Measurements from ENCODE around the gene ACSM6.

Gene ACSM6

DNA sequence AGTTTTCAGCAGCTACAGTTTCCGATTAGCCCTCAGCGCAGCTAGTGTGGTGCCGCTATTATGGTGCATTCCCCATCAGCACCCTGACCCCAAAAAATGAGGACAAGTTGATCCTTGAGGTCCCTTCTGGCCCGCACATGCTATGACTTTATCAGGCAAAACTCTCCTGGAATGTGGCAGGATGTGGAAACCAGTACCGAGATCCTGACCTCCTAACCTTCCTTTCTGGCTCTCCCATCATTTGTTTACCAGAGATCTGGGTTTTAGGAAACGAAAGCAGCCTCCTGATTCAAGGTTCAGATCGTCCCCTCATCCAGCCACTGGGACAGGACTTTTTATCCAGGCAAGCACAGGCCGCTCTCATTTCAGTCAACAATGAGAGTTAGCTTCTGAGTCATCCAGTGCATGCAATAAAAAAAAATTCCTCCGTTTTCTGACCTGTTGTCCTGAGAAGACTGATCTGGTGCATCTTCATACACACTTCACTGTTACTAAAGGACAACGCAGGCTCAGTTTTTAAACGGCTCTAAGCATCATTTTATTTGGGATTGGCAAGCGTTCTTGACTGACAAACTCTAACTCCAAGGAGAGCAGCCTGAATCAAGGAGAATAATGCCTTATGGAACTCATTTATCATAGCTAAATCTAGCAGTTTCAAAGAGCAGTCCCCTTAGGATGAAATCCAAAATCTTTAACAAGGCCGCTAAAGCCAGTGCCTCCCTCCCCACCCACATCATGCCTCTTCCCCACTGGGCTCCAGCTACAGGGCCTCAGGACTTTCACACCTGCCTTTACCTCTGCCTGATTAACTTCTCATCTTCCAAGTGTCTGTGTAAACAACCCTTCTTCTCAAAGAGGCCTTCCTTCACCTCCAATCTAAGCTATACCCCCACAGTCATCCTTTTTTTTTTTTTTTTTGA is 79.6 kb downstream of the ACSM6 start:
- peak; percentile 76 for DNase-seq

DNA sequence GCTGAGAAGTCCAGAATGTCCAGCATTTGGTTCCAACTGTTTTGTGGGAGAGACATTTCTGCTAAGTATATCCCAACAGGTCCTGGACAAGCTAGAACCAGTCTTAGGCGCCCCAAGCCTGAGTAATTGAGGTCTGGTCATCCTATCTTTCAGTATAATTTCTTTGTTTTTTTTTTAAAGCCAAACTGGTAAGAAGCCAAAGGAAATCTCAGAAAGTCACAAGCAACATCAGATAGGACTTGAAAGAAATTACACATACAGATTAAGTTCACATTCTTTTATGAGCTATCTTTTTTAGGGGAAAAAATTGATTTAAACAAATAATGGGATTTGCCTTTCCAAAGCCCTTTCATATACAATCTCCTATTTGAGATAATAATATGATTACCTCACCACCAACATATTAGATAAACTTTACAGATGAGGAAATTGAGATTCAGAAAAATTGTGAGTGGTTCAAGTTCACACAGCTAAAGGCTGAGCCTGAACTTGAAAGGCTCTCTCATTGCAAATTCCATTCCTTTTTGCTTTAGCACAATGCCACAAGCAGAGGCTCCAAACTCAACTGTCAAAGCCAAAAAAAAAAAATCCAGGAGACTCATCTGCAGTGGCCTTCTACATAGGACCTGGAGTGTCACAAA is 81.8 kb downstream of the ACSM6 start:
- DNase-seq = no peak

DNA sequence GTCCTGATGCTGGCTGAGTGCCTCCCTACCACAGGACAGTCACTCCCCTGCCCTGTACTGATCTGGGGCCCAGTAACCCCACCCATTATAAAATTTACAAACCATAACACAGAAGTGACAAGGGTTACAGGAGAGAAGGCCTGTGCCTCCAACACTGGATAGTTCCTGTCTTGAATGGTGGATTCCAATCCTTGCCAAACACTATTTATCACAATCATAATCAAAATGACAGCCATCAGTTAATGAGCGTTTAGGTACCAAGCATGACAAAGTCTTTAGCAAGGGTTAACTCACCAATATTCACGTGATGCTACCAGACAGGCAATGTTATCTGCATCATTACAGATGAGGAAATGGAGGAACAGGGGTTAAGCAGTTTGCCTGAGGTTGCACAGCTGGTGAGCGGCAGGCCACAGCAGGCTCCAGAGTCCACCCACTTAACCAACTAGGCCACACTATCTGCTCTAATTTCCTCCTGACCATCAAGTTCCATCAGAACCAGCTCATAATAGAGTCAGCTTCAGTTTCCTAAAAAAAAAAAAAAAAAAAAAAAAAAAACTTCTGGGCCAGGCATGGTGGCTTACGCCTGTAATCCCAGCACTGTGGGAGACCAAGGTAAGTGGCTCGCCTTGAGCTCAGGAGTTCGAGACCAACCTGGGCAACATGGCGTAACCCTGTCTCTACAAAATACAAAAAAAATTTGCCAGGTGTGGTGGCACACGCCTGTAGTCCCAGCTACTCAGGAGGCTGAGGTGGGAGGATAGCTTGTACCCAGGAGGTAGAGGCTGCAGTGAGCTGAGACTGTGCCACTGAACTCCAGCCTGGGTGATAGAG is 82.5 kb downstream of the ACSM6 start:
- DNase-seq = no peak

DNA sequence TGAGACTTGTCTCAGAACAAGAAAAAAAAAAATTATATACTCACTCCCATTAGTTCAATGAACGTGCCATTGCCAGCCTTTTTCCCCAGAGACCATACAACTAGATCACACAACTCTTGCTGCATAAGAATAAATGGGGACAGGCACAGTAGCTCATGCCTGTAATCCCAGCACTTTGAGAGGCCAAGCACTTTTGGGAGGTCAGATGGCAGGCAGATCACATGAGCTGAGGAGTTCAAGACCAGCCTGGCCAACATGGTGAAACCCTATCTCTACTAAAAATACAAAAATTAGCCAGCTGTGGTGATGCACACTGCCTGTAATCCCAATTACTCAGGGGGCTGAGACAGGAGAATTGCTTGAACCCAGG is 83.1 kb downstream of the ACSM6 start:
- no peak for DNase-seq

DNA sequence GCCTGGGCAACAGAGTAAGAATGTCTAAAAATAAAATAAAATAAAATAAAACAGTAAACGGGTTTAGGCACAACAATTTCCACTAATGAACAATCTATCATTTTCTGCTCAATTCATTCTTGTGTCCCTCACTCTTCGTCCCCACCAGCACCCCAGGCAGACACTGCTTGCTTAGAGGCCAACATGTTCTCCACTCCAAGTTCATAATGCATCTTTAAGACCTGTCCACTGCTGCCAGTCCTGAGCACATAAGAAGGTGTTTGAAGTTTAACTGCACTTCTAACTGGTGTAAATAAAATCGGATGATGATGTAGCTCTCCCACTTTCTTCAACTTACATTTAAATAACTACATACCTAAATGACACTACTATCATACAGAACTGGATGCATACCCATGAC is 83.6 kb downstream of the ACSM6 start:
- DNase-seq = no peak
